NCI-H510A (cell line): ENCODE results near the gene SLC39A2.
"Not testable (repeated sequence)": the region's sequence is repeated elsewhere in the genome, so short reads cannot be mapped to it uniquely, and the experiment has no call there.

Experiments
- DNase-seq: peaks from one replicate; lab custom pipeline; 2025; lab: John Stamatoyannopoulos, UW

SLC39A2 gene

DNA sequence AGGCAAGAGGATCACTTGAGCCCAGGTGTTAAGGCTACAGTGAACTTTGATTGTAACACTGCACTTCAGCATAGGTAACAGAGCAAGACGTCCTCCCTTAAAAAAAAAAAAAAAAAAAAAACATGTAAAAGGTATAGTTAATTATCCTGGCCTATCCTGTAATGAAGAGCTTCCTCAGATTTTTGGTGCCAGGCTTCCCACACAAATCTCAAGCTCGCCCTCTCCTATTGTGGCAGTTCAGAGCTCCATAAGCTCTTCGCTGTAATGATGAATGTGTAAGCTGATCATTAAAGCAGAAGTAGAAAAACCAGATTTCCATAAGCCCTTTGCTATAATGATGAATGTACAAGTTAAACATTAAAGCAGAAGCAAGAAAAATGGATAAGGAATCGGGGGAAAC, 2.0 kb upstream of the SLC39A2 start:
- DNase-seq: no peak

DNA sequence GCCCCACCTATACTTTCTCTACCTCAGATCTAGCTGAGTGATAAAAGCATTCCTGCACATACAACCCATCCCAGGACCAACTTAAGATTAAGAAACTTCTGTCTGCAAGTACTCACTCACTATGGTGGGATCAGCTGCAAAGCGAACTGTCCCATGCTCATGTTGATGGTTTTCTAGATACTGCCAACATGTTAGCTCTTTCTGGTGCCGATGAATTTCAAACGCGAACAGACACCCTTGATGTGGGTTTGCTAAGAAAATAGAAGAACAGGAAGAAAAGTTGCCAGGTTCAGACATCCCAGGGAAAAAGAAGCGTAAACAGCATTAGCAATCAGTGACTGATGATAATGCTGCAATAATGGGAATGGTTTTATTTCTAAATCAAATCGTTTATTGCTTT, 1.5 kb upstream of the SLC39A2 start:
- no peak for DNase-seq

DNA sequence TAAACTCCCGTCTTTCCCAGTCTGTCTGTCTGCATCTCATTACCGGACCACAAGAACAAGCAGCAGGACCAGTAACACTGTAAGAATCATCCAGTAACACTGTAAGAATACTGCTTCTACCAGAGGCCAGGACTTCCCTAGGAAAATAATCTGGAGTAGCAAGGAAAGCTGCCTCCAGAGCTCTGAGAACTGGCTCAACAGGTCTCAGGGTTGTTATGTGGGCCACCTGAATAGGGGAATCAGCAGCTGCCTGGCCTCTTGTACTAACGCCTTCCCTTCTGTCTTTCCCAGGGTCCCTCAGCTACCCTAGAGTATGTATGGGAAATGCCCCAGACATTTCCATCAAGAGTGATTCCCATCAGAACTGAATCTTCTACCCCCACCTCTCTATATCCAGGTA, 954 bp upstream of the SLC39A2 start:
- DNase-seq: no peak

DNA sequence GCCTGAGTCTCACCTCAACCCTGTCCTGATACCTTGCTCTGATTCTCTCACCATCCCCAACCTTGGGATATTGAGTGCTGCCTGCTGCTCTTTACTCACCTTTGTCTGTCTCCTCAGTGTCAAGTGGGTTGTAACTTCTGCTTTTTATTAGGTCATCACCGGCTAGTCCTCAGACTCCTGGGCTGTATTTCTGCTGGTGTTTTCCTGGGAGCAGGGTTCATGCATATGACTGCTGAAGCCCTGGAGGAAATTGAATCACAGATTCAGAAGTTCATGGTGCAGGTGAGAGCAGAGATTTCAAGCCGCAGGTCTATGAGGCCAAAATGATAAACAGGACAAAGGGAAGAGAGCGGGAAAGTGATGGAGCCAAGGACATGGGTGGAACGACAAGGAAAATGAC, 498 bp downstream of the SLC39A2 start:
- DNase-seq: no peak

DNA sequence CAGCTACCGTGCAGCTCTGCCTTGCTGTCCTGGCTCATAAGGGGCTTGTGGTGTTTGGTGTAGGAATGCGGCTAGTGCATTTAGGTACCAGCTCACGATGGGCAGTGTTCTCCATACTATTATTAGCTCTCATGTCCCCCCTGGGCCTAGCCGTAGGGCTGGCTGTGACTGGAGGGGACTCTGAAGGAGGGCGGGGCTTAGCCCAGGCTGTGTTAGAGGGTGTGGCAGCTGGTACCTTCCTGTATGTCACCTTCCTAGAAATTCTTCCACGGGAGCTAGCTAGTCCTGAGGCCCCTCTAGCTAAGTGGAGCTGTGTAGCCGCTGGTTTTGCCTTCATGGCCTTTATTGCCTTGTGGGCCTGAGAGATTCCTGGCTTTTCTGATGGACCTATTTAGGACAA, 2.1 kb downstream of the SLC39A2 start:
- DNase-seq: no peak

DNA sequence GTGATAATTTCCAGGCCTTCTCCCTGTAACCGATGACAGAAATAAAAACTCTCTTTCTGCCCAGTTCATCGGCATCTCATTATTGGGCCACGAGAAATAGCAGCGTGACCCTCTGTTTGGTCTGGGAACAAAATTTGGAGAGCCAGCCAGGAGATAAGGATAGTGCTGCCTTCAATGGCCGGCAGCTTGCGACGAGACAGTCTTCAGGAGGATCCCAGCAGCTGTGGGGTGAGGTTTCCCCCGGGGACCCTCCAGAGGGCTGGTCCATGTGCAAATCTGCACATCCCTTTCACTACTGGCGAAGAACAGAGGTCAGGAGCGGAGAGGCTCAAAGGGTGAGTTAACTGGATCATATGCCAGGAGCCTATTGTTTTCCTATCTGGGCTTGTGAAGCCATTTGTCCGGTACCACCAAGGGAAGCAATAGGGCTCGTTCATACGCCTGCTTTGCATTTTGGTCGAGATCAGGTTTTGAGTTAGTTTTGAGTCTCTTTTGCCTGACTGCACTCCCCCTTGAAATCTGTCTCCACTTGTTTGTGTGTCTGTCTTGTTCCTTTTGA, 4.8 kb downstream of the SLC39A2 start:
- DNase-seq: no peak

DNA sequence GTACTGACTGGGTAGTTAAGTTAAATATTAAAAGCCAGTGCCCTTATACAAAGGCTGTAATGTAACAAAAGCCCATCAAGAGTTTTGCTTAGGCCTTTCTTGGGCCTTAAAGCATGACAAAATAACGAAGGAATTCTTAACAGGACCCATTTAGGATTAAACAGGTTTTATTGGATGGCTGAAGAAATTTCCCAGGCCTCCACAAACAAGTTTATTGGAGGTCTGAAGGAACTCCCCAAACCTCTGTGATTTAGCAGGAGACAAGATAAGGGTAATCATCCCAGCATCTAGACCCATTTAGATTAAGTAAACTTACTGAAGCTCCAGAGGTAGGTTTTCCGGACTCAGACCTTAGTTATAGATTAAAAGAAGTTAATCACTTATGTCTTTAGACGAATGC, 10.6 kb downstream of the SLC39A2 start:
- DNase-seq: not testable (repeated sequence)

DNA sequence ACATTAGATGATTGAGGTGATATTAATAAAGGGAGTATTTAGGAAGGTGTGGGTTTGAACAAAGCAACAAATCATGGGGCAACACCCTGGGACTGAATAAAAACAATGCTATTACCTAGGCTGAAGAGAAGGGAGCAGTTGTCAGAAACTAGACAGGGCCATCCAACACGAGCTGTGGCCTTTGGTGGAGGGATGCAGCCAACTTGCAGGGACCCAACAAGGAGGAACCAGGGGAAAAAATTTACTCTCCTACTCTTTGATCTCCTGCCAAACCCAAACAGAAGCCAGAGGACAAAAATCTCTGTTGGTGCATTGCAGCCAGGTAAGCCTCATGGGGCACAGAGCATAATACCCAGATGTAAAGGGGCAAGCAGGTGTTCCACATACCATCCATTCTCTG, 12.0 kb downstream of the SLC39A2 start:
- DNase-seq: no peak

DNA sequence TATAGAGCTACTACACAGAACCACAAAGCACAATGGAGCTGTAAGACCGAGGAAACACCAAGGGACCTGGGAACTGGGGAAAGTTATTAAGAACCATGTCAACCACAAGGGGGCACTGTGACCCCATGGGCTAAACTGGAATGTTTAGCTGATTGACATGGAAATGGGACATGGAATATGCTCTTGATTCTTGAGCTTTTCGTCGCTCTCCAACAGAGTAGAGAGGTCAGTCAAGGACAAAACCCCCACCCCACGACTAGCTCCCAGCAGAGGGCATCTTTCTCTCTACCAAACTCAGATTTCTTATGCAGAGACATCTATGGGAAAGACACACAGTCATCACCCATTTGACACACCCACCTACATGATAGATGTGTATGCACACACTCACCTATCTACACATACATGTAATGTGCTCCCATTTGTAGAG, 15.7 kb downstream of the SLC39A2 start:
- peak; percentile 37 for DNase-seq

DNA sequence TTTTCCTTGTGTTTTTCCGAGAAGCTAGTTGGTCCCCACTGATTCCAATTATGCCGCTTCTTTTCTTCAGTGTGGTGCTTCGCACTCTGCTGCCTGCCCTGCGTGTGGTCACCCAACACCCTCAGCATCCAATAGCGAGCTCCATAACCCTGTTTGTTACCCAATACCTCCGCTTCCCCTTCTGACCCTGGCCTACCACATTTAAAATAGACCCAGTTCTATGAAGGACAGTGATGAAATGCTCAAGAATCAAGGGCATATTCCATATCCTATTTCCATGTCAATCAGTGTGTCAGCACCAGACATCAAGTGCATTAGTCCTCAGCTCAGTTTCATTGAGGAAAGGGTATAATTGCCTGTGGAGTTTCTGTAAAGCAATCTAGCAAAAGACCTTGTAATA, 16.2 kb downstream of the SLC39A2 start:
- no peak for DNase-seq

DNA sequence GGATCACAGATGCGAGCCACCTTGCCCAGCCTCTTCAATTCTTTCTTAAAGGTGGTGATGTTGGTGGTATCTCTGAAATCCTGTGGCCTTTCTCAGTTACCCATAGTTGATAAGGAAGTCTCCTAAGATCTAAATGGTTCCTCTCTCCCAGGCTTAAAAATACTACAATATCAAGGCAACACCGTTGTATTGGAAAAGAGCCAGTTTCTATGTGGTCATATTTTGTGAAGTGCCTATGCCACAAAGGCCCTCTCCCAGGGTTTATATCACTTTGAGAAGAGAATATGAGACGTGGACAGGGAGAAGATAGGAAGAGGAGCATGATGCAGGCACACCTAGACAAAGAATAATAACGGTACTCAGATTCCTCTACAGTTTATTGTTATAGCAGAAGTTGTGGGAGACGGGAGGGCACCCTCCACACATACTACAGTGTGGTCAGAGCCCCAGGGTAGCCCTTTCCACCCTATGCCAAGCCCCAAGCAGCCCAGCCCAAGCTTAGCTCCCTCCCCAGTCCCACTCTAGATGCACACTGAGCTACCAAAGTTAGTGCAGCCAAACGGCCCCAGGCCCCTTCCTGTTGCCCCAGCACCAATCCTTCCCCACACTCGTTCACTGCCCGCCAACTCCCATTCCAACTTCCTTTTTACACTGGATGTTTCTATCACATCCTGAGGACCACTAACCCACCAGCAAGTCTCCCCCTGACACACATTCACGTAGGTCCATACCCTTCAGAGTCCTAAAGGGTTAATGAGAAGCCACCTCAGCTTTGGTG, 17.5 kb downstream of the SLC39A2 start:
- no peak for DNase-seq

DNA sequence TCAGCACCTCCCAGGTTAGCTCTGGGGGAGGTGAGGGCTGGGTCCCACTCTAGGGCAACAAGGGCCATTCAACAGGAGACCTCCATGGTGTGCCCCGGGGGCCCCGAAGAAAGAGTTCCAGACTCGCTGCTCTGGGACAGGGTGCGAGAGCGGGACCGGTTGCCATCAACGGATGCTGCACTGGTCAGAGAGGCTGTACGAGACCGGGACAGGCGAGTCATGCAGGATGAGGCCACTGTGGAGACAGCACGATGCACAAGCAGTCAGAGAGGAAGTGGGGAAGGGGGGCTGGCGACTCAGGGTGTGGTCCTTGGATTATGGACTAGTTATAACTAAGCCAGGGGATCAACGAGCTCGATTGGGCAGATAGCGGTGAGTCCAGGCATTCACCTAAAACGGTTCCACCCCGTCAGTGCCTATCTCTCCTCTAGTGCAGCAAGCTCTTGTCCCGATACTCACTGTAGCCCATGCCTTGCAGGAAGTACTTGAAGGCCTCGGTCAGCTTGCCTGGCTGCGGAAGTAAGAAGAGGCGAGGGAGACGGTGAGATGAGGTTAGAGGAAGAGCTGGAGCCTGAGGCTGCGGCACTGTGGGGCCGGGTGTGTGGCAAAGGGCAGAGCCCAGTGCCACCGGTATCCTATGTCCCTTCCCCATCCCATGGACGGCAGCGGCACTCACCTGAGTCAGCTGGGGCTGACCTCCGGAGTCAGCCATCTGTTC, 18.6 kb downstream of the SLC39A2 start:
- no peak for DNase-seq

DNA sequence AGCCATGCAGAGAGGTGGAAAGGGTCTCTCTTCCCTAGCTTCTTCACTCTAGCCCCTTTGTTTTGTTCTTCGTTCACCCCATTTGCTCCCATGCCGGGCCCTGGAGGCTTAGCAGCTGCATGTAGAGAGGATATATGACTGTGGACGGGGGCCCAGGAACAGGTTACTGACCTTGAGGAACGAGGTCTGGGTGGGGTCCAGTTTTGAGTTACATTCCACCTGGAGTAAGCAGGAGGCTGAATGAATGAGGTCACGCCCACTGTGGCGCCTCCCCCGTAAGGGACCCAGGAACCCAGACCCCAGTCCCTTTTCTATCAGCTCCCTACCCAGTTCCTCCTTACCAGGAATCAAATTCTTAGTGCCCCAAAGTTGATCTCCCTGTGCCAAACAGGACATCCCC, 19.2 kb downstream of the SLC39A2 start:
- DNase-seq: no peak

DNA sequence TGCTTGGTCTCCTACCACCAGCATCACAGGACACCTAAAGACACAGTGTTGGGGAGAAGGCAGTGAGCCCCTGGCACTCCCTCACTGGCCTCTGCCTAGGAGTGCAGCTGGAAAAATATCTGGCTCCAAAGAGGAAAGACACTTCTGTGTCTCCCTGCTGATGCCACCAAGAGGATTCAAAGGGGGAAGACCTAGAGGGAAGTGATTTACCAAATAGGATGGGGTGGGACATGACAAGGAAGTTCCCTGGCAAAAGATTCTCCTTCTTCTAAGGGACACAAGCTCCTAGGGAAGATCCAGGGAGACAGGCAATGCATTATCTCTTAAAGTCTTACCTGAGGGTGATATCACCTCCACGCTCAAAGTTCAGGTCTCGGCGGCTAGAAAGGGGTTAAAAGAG, 19.7 kb downstream of the SLC39A2 start:
- no peak for DNase-seq

DNA sequence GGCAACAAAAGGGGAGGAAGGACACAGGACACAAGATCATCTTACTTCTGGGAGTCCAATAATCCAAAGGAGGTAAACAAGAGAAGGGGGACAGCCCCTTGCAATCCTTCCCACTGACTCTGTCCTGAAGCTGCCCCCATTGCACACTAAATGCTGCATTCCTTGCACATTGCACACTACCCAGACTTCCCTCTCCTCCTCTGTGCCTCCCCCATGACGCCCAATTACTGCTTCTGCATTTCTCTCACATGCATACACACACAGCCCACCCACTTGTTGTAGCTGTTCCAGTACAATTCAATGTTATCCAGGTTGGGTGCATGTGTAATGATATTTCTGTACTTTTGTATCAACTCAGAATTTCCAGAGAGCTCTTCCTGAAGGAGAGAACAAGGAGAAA, 20.3 kb downstream of the SLC39A2 start:
- no peak for DNase-seq

DNA sequence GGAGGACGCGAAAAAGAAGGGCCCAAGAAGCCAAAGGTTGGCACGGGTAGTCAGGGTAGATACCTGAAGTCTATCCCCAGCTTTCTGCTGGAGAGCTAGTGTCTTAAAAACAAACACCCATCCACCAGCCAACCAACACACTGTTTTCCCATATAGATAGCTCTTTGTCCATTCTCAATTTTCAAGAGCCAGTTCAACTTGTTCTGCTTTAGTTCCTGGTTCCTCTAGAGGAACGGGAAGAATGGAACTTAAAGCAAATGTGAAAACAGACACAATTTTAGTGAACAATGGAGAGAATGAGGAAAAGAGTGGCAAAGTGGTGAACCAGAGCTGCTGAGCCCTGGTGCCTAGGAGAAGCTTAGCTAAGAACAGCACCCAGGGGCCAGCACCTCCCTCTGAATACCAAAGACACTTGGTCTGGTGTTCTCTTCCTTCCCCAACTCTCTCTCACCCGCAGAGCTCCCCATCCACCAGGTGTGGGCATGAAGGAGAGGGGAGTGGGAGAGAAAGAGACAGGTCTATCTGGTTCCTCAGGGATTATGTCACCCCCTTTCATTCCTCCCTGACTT, 22.0 kb downstream of the SLC39A2 start:
- DNase-seq: no peak

DNA sequence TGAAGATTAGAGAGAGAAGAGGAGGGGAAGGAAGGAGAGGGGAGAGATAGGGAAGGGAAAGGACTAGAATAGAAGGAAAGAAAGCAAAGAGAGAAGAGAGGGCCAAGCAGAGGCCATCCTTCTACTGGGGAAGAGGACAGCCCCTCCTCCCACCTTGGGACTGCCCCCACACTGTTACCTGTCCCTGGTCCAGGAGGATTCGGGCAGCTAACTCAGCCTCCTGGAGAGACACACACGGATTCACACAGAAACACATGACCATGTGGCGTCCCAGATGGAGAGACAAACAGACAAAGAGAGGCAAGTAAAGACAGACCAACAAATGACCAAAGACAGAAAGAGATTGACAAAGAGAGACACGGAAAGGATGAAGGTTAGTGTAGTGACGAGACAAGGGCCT, 23.6 kb downstream of the SLC39A2 start:
- no peak for DNase-seq

DNA sequence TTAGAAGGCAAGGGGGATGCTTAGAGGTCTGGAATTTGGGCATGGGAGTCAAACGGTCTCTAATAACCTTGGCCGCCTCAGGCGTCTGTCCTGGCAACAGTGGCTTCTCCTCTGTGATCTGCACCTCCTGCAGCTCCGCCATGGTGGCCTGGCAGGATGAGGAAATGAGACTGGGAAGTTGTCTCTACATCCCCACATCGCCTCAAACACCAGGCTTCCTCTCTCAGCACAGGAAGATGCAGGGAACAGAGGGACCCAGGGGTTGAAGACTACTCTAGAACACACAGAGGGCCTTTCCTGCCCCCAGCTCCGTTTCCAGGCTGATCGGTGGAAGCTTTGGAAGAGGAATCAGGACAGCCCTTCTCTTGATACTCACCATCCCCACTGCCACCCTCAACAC, 24.1 kb downstream of the SLC39A2 start:
- DNase-seq: no peak

DNA sequence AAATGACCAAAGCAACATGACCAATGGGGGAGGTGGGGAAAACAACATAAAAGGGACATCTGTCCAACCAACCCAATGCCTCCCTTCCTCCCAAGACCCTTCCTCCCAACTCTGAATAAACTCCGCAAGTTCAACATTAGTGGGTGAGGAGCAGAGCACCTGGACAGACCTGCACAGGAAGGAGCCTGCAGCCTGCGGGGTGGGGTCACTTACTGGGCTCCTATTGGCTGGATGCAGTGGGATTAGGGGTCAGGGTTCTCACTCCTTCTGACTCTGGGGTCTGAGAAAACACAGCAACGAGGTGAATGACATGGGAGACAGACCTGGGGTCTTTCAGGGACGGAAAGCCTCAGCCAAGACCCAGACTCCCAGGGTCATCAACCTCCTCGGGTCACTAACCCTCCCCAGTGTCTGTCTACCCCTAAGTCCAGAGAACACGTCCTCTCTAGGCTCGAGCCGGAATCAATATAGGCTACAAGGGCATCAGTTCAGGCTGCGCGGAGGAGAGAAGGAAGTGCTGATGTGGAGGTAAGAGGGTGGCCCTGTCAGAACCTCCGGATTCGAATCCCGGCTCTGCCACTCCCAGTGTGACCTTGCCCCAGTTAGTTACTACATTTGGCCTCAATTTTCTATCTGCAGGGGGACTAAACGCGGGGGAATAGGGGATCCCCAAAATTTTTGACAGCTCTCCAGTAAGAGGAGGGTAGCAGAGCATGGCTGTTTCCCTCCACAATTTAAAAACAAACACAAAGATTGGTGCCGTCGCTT, 24.9 kb downstream of the SLC39A2 start:
- DNase-seq: no peak

DNA sequence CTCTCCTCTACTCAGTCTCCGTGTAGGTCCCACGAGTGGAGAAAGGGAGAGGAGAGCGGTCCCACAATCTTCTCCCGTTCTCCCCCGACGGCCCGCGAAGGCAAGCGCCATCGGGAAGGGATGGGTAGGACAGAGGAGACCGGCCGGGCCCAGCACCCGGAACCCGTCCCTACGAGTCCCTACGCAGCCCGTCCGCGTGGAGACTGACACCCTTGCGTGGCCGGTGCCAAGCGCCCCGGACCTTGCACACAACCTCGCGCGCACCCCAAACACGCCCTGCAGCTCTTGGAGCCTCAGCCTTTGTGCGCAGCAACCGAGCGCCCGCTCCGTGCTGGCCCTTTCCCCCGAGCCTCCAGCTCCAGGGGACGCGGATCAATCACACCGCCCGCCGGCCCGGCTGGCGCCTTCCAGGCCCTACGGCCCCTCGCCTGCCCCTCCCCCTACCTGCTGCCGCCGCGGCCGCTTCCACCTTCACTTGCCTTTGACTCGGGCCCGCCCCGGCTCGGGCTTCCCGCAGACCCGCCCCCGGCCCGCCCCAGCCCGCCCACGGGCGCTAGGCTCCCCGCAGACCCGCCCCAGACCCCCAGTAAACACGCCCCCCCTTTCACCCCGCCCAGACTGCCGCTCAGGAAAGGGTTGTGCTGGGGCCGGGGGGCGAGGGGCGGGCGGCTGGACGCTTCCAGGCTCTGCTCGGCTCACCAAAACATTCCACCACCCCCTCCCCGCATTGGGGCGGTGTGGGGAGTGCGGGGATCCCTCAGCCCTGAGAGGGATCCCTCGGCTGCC, 25.7 kb downstream of the SLC39A2 start, which contains the start of gene NDRG2:
NDRG2 (minus strand) TSS at position 477 of the 786 bp plus-strand sequence. CDS start 1,746 bp downstream, outside the sequence.
- DNase-seq: no peak
